Cardiac muscle cell (in vitro differentiated cells and primary cell): ENCODE data around the gene RPL21. TPM values are rescaled to one million over a fixed set of nuclear protein-coding genes. Genes with fewer than 3 reads are reported as not detected.

Source experiments
- DNase-seq, 2 donors: peaks; one replicate each; pipeline versions ENCODE4 v3.0.0 to v3.0.0-alpha.2; 2010 to 2017; ENCODE audit warnings: low read depth in 1 of 2, low spot score in 1 of 2
- H3K27ac ChIP-seq: fragments of 200-600 bp; sonication (generic); 2 replicates; pipeline ENCODE4 v1.5.1; 2016
- H3K27me3 ChIP-seq: fragments of 200-600 bp; sonication (generic); 2 replicates; pipeline ENCODE4 v1.6.0; 2016; ENCODE audit warnings: control low read depth
- H3K36me3 ChIP-seq: fragments of 200-600 bp; sonication (generic); 2 replicates; pipeline ENCODE4 v1.5.1; 2016; ENCODE audit warnings: control low read depth
- H3K4me1 ChIP-seq: fragments of 200-600 bp; sonication (generic); 2 replicates; pipeline ENCODE4 v1.8.1; 2017; ENCODE audit warnings: low read depth, mild to moderate bottlenecking, mixed run types
- H3K4me3 ChIP-seq: fragments of 200-600 bp; sonication (generic); 2 replicates; pipeline ENCODE4 v1.5.1; 2016; ENCODE audit warnings: mild to moderate bottlenecking
- H3K9me3 ChIP-seq: fragments of 200-600 bp; sonication (generic); 2 replicates; pipeline ENCODE4 v1.5.1; 2017; ENCODE audit warnings: low read depth, mild to moderate bottlenecking, control low read depth
- CTCF ChIP-seq: IDR thresholded peaks from 2 replicates; pipeline ENCODE4 v1.5.1; 2012; ENCODE audit warnings: low read depth, mild to moderate bottlenecking, low read length
- polyA plus RNA-seq: library from polyadenylated mRNA; unstranded; fragments of >200 nt; fragmentation: Nextera tagmentation; extraction: Ambion mirVana; gene quantifications from 2 replicates; pipeline ENCODE4 v1.2.1, GENCODE V29; 2016
- total RNA-seq: library from RNA; depleted of rRNA; stranded (reverse); fragments of >200 nt; gene quantifications from 2 replicates; pipeline ENCODE4 v1.2.3, GENCODE V29; 2016

The RPL21 gene
- total and polyA plus RNA-seq, 2 experiments from 2014 or later, result 367 to 410 TPM

GRCh38 chr13:27274631-27275030, 23.3 kb downstream of the RPL21 start:
- H3K4me1 ChIP-seq, result no peaks in the 10 kb centered on the region
- no peak overlapping the region for H3K4me3 ChIP-seq
- H3K27ac ChIP-seq, result no peak overlapping the region
- TF ChIP-seq CTCF, result no peak
- no peaks in the 10 kb centered on the region for H3K9me3 ChIP-seq
- H3K36me3 ChIP-seq, result no peaks in the 10 kb centered on the region
- H3K27me3 ChIP-seq, result peaks cover 9% of the 10 kb centered on the region
- DNase-seq, result no peak

- Histone ChIP-seq H3K4me3 (no peak overlapping the region), H3K27me3 (peaks cover 9% of the 10 kb centered on the region), H3K36me3 (no peaks in the 10 kb centered on the region), H3K4me1 (no peaks in the 10 kb centered on the region), H3K27ac (no peak overlapping the region), H3K9me3 (no peaks in the 10 kb centered on the region)
- TF ChIP-seq CTCF, result no peak
- peak in 1 of 2 donors; percentile 72 for DNase-seq
Measured at GRCh38 chr13:27276188-27276587, 24.8 kb downstream of the RPL21 start.

- no peaks in the 10 kb centered on the region for H3K4me1 ChIP-seq
- TF ChIP-seq CTCF, result no peak
- no peaks in the 10 kb centered on the region for H3K9me3 ChIP-seq
- H3K27me3 ChIP-seq, result no peaks in the 10 kb centered on the region
- no peaks in the 10 kb centered on the region for H3K36me3 ChIP-seq
- no peak overlapping the region for H3K27ac ChIP-seq
- no peak overlapping the region for H3K4me3 ChIP-seq
- DNase-seq, result no peak
Measured at GRCh38 chr13:27279506-27279905, 28.1 kb downstream of the RPL21 start.

- no peaks in the 10 kb centered on the region for H3K4me1 ChIP-seq
- H3K27ac ChIP-seq, result no peak overlapping the region
- no peaks in the 10 kb centered on the region for H3K9me3 ChIP-seq
- H3K36me3 ChIP-seq, result no peaks in the 10 kb centered on the region
- no peaks in the 10 kb centered on the region for H3K27me3 ChIP-seq
- DNase-seq, result no peak
- no peak overlapping the region for H3K4me3 ChIP-seq
- no peak for TF ChIP-seq CTCF
Measured at GRCh38 chr13:27280009-27280656, 28.8 kb downstream of the RPL21 start.

- Histone ChIP-seq H3K4me1 (no peaks in the 10 kb centered on the region), H3K9me3 (no peaks in the 10 kb centered on the region), H3K27ac (no peak overlapping the region), H3K36me3 (no peaks in the 10 kb centered on the region), H3K4me3 (no peak overlapping the region), H3K27me3 (no peaks in the 10 kb centered on the region)
- TF ChIP-seq CTCF, result no peak
- DNase-seq, result no peak
Measured at GRCh38 chr13:27280841-27281240, 29.5 kb downstream of the RPL21 start.

GRCh38 chr13:27281420-27281819, 30.1 kb downstream of the RPL21 start:
- H3K4me1 ChIP-seq, result no peaks in the 10 kb centered on the region
- no peaks in the 10 kb centered on the region for H3K27me3 ChIP-seq
- H3K36me3 ChIP-seq, result no peaks in the 10 kb centered on the region
- no peak for DNase-seq
- TF ChIP-seq CTCF, result no peak
- no peaks in the 10 kb centered on the region for H3K9me3 ChIP-seq
- H3K4me3 ChIP-seq, result no peak overlapping the region
- H3K27ac ChIP-seq, result no peak overlapping the region
